ENCODE measurements around the gene SCARF1. TPM values are rescaled to one million over a fixed set of nuclear protein-coding genes. Genes with fewer than 3 reads are reported as not detected.
A peak's percentile ranks its signal among the peaks of the same experiment; 100 is the strongest.

The SCARF1 gene
- total RNA-seq, 1 experiment from 2014 or later: 0.14 TPM

GRCh38 chr17:1639549-1640180 lies 5.9 kb downstream of the SCARF1 start:
- Histone ChIP-seq H3K4me1 (peaks cover 9% of the 10 kb centered on the region; the same call in 1 of the 2 replicates), H3K9me3 (no peaks in the 10 kb centered on the region), H3K36me3 (ENCODE audit: control insufficient read depth, insufficient read depth, low read length) (no peaks in the 10 kb centered on the region), H3K27me3 (replicated peaks; ENCODE audit: control insufficient read depth, insufficient read depth, low read length) (no peaks in the 10 kb centered on the region), H3K4me3 (ENCODE audit: low read depth, low read length) (no peak overlapping the region)
- H3K27me3 Mint-ChIP-seq (ENCODE audit: insufficient read depth, unreplicated experiment): no peaks in the 10 kb centered on the region
- intact Hi-C loops (cut with micrococcal nuclease; ENCODE audit: unreplicated experiment): no loop called here
- no peak overlapping the region for H3K27ac Mint-ChIP-seq (ENCODE audit: unreplicated experiment)
- no peak for TF ChIP-seq CTCF (IDR thresholded peaks at IDR 0.05; ENCODE audit: insufficient read depth in 1 of 2, low read depth in 1 of 2, low read length in 1 of 2, severe bottlenecking in 1 of 2, unreplicated experiment in 1 of 2)
- H3K36me3 Mint-ChIP-seq (ENCODE audit: insufficient read depth, unreplicated experiment): peaks cover 9% of the 10 kb centered on the region
- DNase-seq: no peak
- ChIA-PET CTCF (interaction anchor here (0.5 to 2.0 kb wide), 3 partner anchors 9 to 304 kb away, joined by 3 to 12 read pairs (median 5); no protein-coding TSS in a partner anchor), POLR2A (no interaction called here)
- H3K4me3 Mint-ChIP-seq (ENCODE audit: unreplicated experiment): no peak overlapping the region
- BruUV-seq (replicated peaks): no TSS peak
- H3K9me3 Mint-ChIP-seq (ENCODE audit: unreplicated experiment): no peaks in the 10 kb centered on the region
- no peaks in the 10 kb centered on the region for H3K4me1 Mint-ChIP-seq (ENCODE audit: low read depth, unreplicated experiment)

- no peaks in the 10 kb centered on the region for H3K27me3 Mint-ChIP-seq (ENCODE audit: insufficient read depth, unreplicated experiment)
- Histone ChIP-seq H3K27me3 (replicated peaks; ENCODE audit: control insufficient read depth, insufficient read depth, low read length) (no peaks in the 10 kb centered on the region), H3K36me3 (ENCODE audit: control insufficient read depth, insufficient read depth, low read length) (no peaks in the 10 kb centered on the region), H3K4me1 (peaks cover 4% of the 10 kb centered on the region; the same call in 1 of the 2 replicates), H3K9me3 (no peaks in the 10 kb centered on the region), H3K4me3 (ENCODE audit: low read depth, low read length) (no peak overlapping the region)
- H3K4me1 Mint-ChIP-seq (ENCODE audit: low read depth, unreplicated experiment): no peaks in the 10 kb centered on the region
- intact Hi-C loops (cut with micrococcal nuclease; ENCODE audit: unreplicated experiment): no loop called here
- no peak for DNase-seq
- H3K9me3 Mint-ChIP-seq (ENCODE audit: unreplicated experiment): no peaks in the 10 kb centered on the region
- BruUV-seq (replicated peaks): no TSS peak
- H3K27ac Mint-ChIP-seq (ENCODE audit: unreplicated experiment): peak overlapping the region; percentile 45
- TF ChIP-seq CTCF (IDR thresholded peaks at IDR 0.05; ENCODE audit: insufficient read depth in 1 of 2, low read depth in 1 of 2, low read length in 1 of 2, severe bottlenecking in 1 of 2, unreplicated experiment in 1 of 2): no peak
- peaks cover under 1% of the 10 kb centered on the region for H3K36me3 Mint-ChIP-seq (ENCODE audit: insufficient read depth, unreplicated experiment)
- CTCF ChIA-PET: interaction anchor here (1.0 to 2.0 kb wide), 2 partner anchors 9 to 64 kb away, joined by 3 to 12 read pairs; no protein-coding TSS in a partner anchor
- POLR2A ChIA-PET: interaction anchor here (0.5 kb wide), 1 partner anchor 225 kb away, joined by 3 read pairs; no protein-coding TSS in a partner anchor
- H3K4me3 Mint-ChIP-seq (ENCODE audit: unreplicated experiment): no peak overlapping the region
Observed at GRCh38 chr17:1638624-1639300, 6.8 kb downstream of the SCARF1 start.

- no peaks in the 10 kb centered on the region for H3K27me3 ChIP-seq (replicated peaks; ENCODE audit: control insufficient read depth, insufficient read depth, low read length)
- Mint-ChIP-seq H3K9me3 (ENCODE audit: unreplicated experiment) (no peaks in the 10 kb centered on the region), H3K27me3 (ENCODE audit: insufficient read depth, unreplicated experiment) (no peaks in the 10 kb centered on the region), H3K4me1 (ENCODE audit: low read depth, unreplicated experiment) (no peaks in the 10 kb centered on the region), H3K4me3 (ENCODE audit: unreplicated experiment) (no peak overlapping the region), H3K27ac (ENCODE audit: unreplicated experiment) (no peak overlapping the region), H3K36me3 (ENCODE audit: insufficient read depth, unreplicated experiment) (no peaks in the 10 kb centered on the region)
- intact Hi-C loops (cut with micrococcal nuclease; ENCODE audit: unreplicated experiment): no loop called here
- no peak for DNase-seq
- no peaks in the 10 kb centered on the region for H3K36me3 ChIP-seq (ENCODE audit: control insufficient read depth, insufficient read depth, low read length)
- POLR2A ChIA-PET: no interaction called here
- no TSS peak for BruUV-seq (replicated peaks)
- TF ChIP-seq CTCF (IDR thresholded peaks at IDR 0.05; ENCODE audit: insufficient read depth in 1 of 2, low read depth in 1 of 2, low read length in 1 of 2, severe bottlenecking in 1 of 2, unreplicated experiment in 1 of 2): no peak
- H3K4me3 ChIP-seq (ENCODE audit: low read depth, low read length): no peak overlapping the region
- CTCF ChIA-PET: interaction anchor here (2.0 kb wide), 1 partner anchor 8 kb away, joined by 12 read pairs; no protein-coding TSS in a partner anchor
- H3K4me1 ChIP-seq: no peaks in the 10 kb centered on the region
- H3K9me3 ChIP-seq: no peaks in the 10 kb centered on the region
Observed at GRCh38 chr17:1638171-1638590, 7.4 kb downstream of the SCARF1 start.
